GM11168 (cell line): ENCODE results near the gene HK1.

Source experiments
- in situ Hi-C: fragments of 300-500 bp; cut with MboI; formaldehyde crosslinking; loops from one replicate; pipeline ENCODE4 v1.12.0; 2022; ENCODE audit warnings: low sequenced_read_pairs; ENCODE audit not compliant: unreplicated experiment

Gene HK1

GRCh38 chr10:69362471-69362954 is 84.2 kb downstream of the HK1 start:
- in situ Hi-C loops: no loop called here

- in situ Hi-C loops: no loop called here
These were observed 85.4 kb downstream of the HK1 start for GRCh38 chr10:69363666-69364065.

- in situ Hi-C loops: no loop called here
These were observed 86.1 kb downstream of the HK1 start for GRCh38 chr10:69364232-69364940.

GRCh38 chr10:69366738-69367137 is 88.4 kb downstream of the HK1 start:
- in situ Hi-C loops: no loop called here

- in situ Hi-C loops: no loop called here
These were observed 89.2 kb downstream of the HK1 start for GRCh38 chr10:69367469-69367868.

GRCh38 chr10:69372126-69372980 is 94.1 kb downstream of the HK1 start:
- in situ Hi-C loops: no loop called here

- in situ Hi-C loops: no loop called here
These were observed 95.9 kb downstream of the HK1 start for GRCh38 chr10:69374242-69374641.

- in situ Hi-C loops: no loop called here
These were observed 96.6 kb downstream of the HK1 start for GRCh38 chr10:69374931-69375306.

GRCh38 chr10:69375307-69376151 is 97.2 kb downstream of the HK1 start:
- in situ Hi-C loops: no loop called here

- in situ Hi-C loops: no loop called here
These were observed 98.4 kb downstream of the HK1 start for GRCh38 chr10:69376662-69377061.

GRCh38 chr10:69377191-69377590 is 98.9 kb downstream of the HK1 start:
- in situ Hi-C loops: no loop called here

- in situ Hi-C loops: no loop called here
These were observed 99.6 kb downstream of the HK1 start for GRCh38 chr10:69377933-69378332.

GRCh38 chr10:69379800-69380199 is 101.5 kb downstream of the HK1 start:
- in situ Hi-C loops: no loop called here

GRCh38 chr10:69382382-69383117 is 104.3 kb downstream of the HK1 start:
- in situ Hi-C loops: no loop called here

- in situ Hi-C loops: no loop called here
These were observed 105.3 kb downstream of the HK1 start for GRCh38 chr10:69383558-69383957.

GRCh38 chr10:69384320-69384719 is 106.0 kb downstream of the HK1 start:
- in situ Hi-C loops: no loop called here

GRCh38 chr10:69385454-69386350 is 107.4 kb downstream of the HK1 start:
- in situ Hi-C loops: no loop called here

GRCh38 chr10:69387500-69387899 is 109.2 kb downstream of the HK1 start:
- in situ Hi-C loops: no loop called here

- in situ Hi-C loops: no loop called here
These were observed 110.2 kb downstream of the HK1 start for GRCh38 chr10:69388488-69388887.
